LNCaP clone FGC (cell line): ENCODE measurements around the gene ZNF559.

Experiments used
- DNase-seq: peaks from one replicate; pipeline ENCODE4 v3.0.0-alpha.2; 2011; ENCODE audit warnings: low read depth
- H3K4me3 ChIP-seq: 2 replicates; pipeline ENCODE4 v1.5.1; 2011; ENCODE audit warnings: mild to moderate bottlenecking, low read depth, low read length, control low read depth
- CTCF ChIP-seq: IDR thresholded peaks from 2 replicates; pipeline ENCODE4 v1.5.1; 2012; ENCODE audit warnings: mild to moderate bottlenecking; ENCODE audit not compliant: control insufficient read depth, insufficient read depth; ENCODE audit errors: extremely low read depth

The ZNF559 gene

GRCh38 chr19:9354651-9355050 is 30.7 kb downstream of the ZNF559 start:
- no peak overlapping the region for H3K4me3 ChIP-seq
- TF ChIP-seq CTCF, result no peak
- DNase-seq, result no peak

- no peak within 1 kb of the TSS for H3K4me3 ChIP-seq
- no peak for DNase-seq
- no peak for TF ChIP-seq CTCF
These were observed 38.9 kb downstream of the ZNF559 start, which contains the start of gene ZNF177 for GRCh38 chr19:9362905-9363304. TSS of gene ZNF177 (plus strand) at chr19:9363013. CDS start at chr19:9378312, 15,299 bp downstream.

GRCh38 chr19:9370738-9371619 is 47.0 kb downstream of the ZNF559 start:
- no peak for TF ChIP-seq CTCF
- no peak for DNase-seq
- H3K4me3 ChIP-seq, result no peak overlapping the region

GRCh38 chr19:9381361-9381785 is 57.4 kb downstream of the ZNF559 start:
- H3K4me3 ChIP-seq, result no peak overlapping the region
- DNase-seq, result no peak
- no peak for TF ChIP-seq CTCF
